ENCODE measurements around the gene ACOX1. TPM values are rescaled to one million over a fixed set of nuclear protein-coding genes. Genes with fewer than 3 reads are reported as not detected.

ACOX1 gene
- total RNA-seq, 1 experiment from 2014 or later, result 50.2 TPM

DNA sequence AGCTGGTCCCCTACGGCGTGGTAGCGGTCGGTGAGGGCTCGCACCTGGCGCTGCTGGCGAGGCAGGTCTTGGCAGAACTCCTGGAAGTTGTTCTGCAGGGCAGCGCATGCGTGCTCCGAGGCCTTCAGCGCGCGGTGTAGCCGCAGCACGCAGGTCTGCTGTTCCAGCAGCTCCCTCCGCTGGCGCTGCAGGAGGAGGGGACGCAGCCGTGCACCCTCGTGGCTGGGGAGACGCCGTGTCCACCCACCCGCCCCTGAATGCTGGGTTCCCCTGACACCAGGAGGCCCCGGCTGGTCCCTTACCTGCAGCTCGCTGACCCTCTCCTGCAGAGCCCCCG is 35.9 kb upstream of the ACOX1 start:
- CTCF ChIA-PET, result interaction anchor here (0.7 to 3.0 kb wide), 22 partner anchors 10 to 289 kb away, joined by 3 to 22 read pairs (median 4); partner anchors contain the start of genes ACOX1, CDK3, EVPL and EXOC7

More for the DNA sequence above, 35.9 kb upstream of the ACOX1 start:
- intact Hi-C loops (cut with micrococcal nuclease), result loop anchor here (1.0 to 5.0 kb wide), 5 partner anchors 57 to 284 kb away; partner anchors contain the start of gene SRP68
- Histone ChIP-seq H3K9me3 (ENCODE audit: control insufficient read depth in 1 of 2, insufficient read depth in 1 of 2, low read depth in 1 of 2, low read length in 2 of 2) (no peaks in the 10 kb centered on the region), H3K4me2 (ENCODE audit: low read length) (no peak overlapping the region), H3K4me3 (replicated peaks in 1 of 2; ENCODE audit: low read depth in 1 of 2, low read length in 2 of 2) (no peak overlapping the region), H3K27ac (ENCODE audit: low read depth, low read length) (peak overlapping the region; percentile 12; the same call in 1 of the 2 replicates), H3K4me1 (ENCODE audit: control insufficient read depth in 1 of 2, insufficient read depth in 2 of 2, low read length in 2 of 2) (peaks cover 0 to 3% of the 10 kb centered on the region in 2 experiments; a peak in 1 of 4 replicates), H3K79me2 (ENCODE audit: insufficient read depth, low read length) (no peaks in the 10 kb centered on the region), H3K9ac (ENCODE audit: low read length) (no peak overlapping the region), H3K9me2 (ENCODE audit: insufficient read depth) (no peaks in the 10 kb centered on the region), H4K20me1 (ENCODE audit: insufficient read depth) (no peaks in the 10 kb centered on the region), H3K27me3 (ENCODE audit: insufficient read depth, low read length) (no peaks in the 10 kb centered on the region), H2AFZ (ENCODE audit: low read depth, low read length, poor library complexity, severe bottlenecking) (no peak overlapping the region), H3K36me3 (ENCODE audit: control insufficient read depth in 1 of 2, insufficient read depth in 2 of 2, low read length in 2 of 2) (peaks cover 37 to 39% of the 10 kb centered on the region in 2 experiments; a peak in 3 of 4 replicates)
- ATAC-seq (0 out of 2 replicates have a peak, but pooled peaks have one; percentile 1), DNase-seq (ENCODE audit: low read depth, low spot score) (no peak)
- ChIA-PET POLR2A (interaction anchor here (1.2 kb wide), 1 partner anchor 14 kb away, joined by 3 read pairs; no protein-coding TSS in a partner anchor), RAD21 (ENCODE audit: low non-redundant PET in 1 of 2, low total read pairs in 2 of 2, uncharacterized antibody in 2 of 2, unreplicated experiment in 2 of 2) (interaction anchor here (0.6 to 1.4 kb wide), 4 partner anchors 12 to 265 kb away, joined by 3 to 5 read pairs (median 4); partner anchors contain the start of gene EVPL (in 1 of the 2))
- TF ChIP-seq POLR2AphosphoS5 (IDR thresholded peaks at IDR 0.05; ENCODE audit: low read depth, low read length), result no peak
- TF ChIP-seq EGR1 (IDR thresholded peaks at IDR 0.05; ENCODE audit: low read depth), result no peak
- TF ChIP-seq RAD21 (IDR thresholded peaks at IDR 0.05; ENCODE audit: low read depth), result no peak
- TF ChIP-seq, protein P1, sequence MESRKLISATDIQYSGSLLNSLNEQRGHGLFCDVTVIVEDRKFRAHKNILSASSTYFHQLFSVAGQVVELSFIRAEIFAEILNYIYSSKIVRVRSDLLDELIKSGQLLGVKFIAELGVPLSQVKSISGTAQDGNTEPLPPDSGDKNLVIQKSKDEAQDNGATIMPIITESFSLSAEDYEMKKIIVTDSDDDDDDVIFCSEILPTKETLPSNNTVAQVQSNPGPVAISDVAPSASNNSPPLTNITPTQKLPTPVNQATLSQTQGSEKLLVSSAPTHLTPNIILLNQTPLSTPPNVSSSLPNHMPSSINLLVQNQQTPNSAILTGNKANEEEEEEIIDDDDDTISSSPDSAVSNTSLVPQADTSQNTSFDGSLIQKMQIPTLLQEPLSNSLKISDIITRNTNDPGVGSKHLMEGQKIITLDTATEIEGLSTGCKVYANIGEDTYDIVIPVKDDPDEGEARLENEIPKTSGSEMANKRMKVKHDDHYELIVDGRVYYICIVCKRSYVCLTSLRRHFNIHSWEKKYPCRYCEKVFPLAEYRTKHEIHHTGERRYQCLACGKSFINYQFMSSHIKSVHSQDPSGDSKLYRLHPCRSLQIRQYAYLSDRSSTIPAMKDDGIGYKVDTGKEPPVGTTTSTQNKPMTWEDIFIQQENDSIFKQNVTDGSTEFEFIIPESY (IDR thresholded peaks at IDR 0.05; ENCODE audit: extremely low read depth, insufficient replicate concordance, low read length), result no peak
- TF ChIP-seq JUND (IDR thresholded peaks at IDR 0.05), result no peak
- no peak for TF ChIP-seq ELF1 (IDR thresholded peaks at IDR 0.05; ENCODE audit: borderline replicate concordance, low read depth)
- TF ChIP-seq SIN3A (IDR thresholded peaks at IDR 0.05; ENCODE audit: low read depth), result no peak
- no peak for TF ChIP-seq EZH2phosphoT487 (IDR thresholded peaks at IDR 0.05; ENCODE audit: borderline replicate concordance)
- TF ChIP-seq FOSL1 (IDR thresholded peaks at IDR 0.05; ENCODE audit: low read depth), result no peak
- no peak for TF ChIP-seq REST (IDR thresholded peaks at IDR 0.05; ENCODE audit: low read depth)
- TF ChIP-seq, protein P2, sequence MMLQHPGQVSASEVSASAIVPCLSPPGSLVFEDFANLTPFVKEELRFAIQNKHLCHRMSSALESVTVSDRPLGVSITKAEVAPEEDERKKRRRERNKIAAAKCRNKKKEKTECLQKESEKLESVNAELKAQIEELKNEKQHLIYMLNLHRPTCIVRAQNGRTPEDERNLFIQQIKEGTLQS (IDR thresholded peaks at IDR 0.05), result no peak
- no peak for TF ChIP-seq SP1 (IDR thresholded peaks at IDR 0.05; ENCODE audit: low read depth)
- no peak for TF ChIP-seq CBX3 (IDR thresholded peaks at IDR 0.05; ENCODE audit: low read depth)
- TF ChIP-seq POLR2A (IDR thresholded peaks at IDR 0.05; ENCODE audit: borderline replicate concordance, extremely low read depth, insufficient read depth, insufficient read length), result no peak
- no peak for TF ChIP-seq YY1 (IDR thresholded peaks at IDR 0.05; ENCODE audit: extremely low read depth, insufficient replicate concordance, low read depth, low read length)
- TF ChIP-seq CEBPB (IDR thresholded peaks at IDR 0.05; ENCODE audit: low read depth), result no peak
- TF ChIP-seq EZH2 (IDR thresholded peaks at IDR 0.05), result no peak
- TF ChIP-seq SRF (IDR thresholded peaks at IDR 0.05; ENCODE audit: low read depth), result no peak
- no TSS peak for BruUV-seq (replicated peaks)

All from HCT116 (cell line).